GM12872 (cell line): ENCODE measurements around the gene FGFRL1.

ENCODE experiments used
- CTCF ChIP-seq: IDR thresholded peaks from 3 replicates; pipeline ENCODE4 v1.5.1; 2011; ENCODE audit warnings: low read depth, mild to moderate bottlenecking, low read length, moderate library complexity; ENCODE audit not compliant: insufficient read depth

FGFRL1 gene

GRCh38 chr4:1069394-1069793, 58.0 kb downstream of the FGFRL1 start:
- TF ChIP-seq CTCF: no peak

GRCh38 chr4:1072830-1073446, 61.5 kb downstream of the FGFRL1 start:
- TF ChIP-seq CTCF: peak; percentile 71

- TF ChIP-seq CTCF: no peak
Measured at GRCh38 chr4:1074077-1074476, 62.7 kb downstream of the FGFRL1 start.

GRCh38 chr4:1075225-1075624, 63.8 kb downstream of the FGFRL1 start:
- TF ChIP-seq CTCF: no peak

GRCh38 chr4:1075809-1076699, 64.6 kb downstream of the FGFRL1 start:
- no peak for TF ChIP-seq CTCF
